Measurements from ENCODE around the gene THADA.
"Not testable (repeated sequence)": the region's sequence is repeated elsewhere in the genome, so short reads cannot be mapped to it uniquely, and the experiment has no call there.

The THADA gene

DNA sequence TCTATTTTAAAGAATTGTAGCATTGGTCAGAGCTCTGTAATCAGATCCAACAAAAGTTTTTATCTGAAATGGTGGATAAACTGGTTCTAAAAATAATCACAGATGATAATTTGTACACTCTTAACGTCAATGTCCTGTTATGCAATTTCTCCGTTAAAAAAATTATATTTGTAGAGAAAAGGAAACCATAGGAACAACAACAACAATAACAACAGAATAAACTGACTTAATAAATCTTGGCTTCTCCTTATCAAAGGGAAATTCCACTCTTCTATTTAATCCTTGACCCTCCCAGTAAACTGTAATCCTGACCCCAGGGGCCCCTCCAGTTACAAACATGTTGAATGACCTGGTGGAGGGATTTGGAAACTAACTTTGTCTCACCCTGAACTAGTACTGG is 290.8 kb downstream of the THADA start:
- no peak for DNase-seq
- intact Hi-C loops (cut with DNase I): no loop called here

DNA sequence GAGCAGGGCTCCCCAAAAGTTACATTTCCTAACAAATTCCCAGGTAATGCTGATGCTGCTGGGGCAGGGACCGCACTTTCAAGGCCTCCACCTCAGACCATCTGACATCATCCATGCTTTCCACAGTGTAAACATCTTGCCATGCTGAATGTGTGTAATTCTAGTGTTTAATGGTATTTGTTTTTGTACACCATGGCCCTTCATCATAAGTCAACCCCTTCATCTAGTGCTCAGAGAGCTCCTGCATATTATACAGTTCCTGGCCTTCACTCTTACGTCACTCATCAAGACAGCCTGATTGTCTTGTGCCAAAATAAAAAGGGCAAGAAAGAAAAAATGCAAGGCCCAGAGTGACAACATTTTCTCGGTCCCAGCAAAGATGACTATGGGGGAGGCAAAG is 291.9 kb downstream of the THADA start:
- DNase-seq: no peak
- intact Hi-C loops (cut with DNase I): no loop called here

DNA sequence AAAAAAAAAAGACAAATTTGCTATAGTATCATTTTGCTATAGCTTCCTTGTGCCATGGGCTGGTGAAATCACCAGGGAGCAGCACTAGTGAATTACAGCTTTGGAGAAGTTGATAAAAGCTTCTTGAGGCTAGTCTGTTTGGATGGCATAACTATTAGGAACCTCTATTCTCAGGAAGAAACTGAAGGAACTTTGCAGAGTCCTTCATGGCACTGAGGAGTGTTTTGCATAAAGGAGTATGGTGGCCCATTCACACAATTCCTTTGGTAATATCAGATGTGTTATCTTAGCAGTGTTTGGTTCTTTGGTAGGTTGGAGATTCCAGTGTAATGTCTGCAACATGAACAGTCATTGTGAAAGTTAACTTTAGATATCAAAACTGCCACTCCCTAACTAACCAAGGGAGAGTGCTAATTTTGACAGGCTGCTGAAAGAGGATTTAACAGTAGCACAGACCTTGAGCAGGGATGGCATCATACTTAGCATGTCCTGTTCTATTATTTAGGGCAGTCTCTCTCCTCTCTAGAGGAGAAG is 292.8 kb downstream of the THADA start:
- intact Hi-C loops (cut with DNase I): no loop called here

DNA sequence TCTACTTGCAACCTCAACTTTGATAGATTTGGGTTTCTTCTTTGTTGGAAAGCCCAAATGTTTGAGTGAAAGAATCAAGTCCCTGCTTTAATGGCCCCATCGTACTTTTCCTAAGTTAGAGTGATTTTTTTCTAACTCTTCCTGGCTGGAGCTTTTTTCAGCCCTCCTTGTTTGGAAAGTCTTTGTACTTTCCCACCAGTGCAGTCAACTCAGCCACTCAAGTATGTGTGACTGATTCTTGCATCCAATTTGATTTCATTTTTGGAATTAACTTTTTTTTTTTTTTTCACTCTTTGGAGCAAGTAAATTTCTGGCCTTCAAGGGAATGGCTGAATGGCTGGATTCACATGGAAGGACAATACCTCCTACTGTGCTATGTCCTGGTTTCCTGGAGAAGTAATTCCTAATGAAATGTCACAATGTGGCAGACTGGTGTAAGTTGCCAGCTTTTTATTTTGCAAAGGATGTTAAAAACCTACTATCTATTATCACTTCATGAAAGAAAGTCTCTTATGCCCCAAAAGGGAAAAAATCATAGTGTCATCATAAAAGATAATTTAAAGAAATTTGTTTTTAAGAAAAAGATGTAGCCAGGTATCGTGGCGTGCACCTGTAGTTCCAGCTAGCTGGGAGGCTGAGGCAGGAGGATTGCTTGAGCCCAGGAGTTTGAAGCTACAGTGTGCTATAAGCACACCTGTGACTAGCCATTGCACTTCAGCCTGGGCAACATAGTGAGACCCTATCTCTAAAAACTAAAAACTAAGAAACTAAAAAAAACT is 293.5 kb downstream of the THADA start:
- intact Hi-C loops (cut with DNase I): no loop called here
- DNase-seq: no peak

More for the DNA sequence above, 292.8 kb downstream of the THADA start:
- no peak for DNase-seq

DNA sequence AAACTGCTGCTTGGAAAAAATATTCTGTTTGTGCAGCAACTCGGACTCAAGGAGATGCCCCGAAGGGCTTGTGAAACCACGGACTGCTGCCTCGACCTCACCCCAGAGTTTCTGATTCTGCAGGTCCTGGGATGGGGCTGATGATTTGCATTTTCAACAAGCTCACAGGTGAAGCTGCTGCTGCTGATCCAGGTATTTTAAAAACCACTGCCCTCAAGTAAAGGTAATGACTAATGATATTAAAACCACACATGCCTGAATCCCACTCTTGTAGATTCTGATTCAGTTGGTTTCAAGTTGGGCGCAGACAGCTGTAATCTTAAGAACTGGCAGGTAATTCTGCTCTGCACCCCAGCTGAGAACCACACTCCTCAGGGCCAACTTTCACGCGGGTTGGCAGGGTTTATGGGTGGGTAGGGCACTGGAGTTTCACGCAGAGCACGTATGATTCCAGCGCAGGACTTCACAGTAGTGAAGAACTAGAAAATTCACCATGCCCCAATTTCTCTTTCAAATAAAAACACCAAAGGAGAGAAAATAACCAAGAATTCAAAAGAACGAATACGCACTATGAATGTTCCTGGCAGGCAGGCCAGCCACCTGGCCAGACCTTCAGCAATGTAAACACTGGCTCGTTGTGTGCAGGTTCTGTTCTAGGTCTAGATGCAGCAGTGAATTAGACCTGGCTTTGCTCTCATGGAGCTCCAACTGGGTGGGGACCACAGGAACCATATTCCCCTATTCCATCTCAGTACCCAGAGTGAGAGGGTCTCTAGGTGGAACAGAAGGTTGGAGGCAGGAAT is 294.9 kb downstream of the THADA start:
- intact Hi-C loops (cut with DNase I): no loop called here
- DNase-seq: no peak

DNA sequence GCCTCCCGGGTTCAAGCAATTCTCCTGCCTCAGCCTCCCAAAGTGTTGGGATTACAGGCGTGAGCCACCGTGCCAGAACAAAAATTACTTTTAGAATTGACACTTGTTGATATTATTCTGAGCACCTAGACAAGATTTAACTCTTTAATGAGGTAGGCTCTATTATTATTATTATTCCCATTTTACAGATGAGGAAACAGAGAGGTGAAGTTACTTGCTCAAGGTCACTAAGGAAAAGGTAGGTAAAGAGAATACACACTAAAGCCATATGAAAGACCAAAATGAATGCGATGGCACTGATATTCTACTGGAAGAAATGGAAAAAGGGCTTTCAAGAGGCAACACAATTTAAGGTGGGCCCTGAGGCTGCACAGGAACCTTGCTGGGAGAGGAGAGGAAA is 295.6 kb downstream of the THADA start:
- intact Hi-C loops (cut with DNase I): no loop called here
- DNase-seq: no peak

DNA sequence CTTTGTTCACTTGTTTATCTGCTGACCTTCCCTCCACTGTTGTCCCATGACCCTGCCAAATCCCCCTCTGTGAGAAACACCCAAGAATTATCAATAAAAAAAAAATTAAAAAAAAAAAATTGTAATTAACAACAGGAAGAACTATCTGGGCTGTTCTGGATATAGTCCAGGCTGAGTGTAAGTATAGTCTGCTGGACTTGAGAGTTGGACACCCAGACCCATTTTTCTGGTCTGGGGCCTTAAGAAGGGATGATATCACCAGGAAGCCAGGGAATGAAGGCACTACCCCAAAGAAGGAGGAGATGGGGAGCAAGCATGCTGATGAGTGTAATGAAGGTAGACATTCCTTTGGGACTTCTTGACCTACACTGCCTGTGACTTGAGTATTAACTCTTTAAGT is 297.3 kb downstream of the THADA start:
- DNase-seq: no peak
- intact Hi-C loops (cut with DNase I): no loop called here

DNA sequence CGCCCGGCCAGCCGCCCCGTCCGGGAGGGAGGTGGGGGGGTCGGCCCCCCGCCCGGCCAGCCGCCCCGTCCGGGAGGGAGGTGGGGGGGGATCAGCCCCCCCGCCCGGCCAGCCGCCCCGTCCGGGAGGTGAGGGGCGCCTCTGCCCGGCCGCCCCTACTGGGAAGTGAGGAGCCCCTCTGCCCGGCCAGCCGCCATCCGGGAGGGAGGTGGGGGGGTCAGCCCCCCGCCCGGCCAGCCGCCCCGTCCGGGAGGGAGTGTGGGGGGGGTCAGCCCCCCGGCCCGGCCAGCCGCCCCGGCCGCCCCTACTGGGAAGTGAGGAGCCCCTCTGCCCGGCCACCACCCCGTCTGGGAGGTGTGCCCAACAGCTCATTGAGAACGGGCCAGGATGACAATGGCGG is 298.1 kb downstream of the THADA start:
- intact Hi-C loops (cut with DNase I); DNase-seq: not testable (repeated sequence)

DNA sequence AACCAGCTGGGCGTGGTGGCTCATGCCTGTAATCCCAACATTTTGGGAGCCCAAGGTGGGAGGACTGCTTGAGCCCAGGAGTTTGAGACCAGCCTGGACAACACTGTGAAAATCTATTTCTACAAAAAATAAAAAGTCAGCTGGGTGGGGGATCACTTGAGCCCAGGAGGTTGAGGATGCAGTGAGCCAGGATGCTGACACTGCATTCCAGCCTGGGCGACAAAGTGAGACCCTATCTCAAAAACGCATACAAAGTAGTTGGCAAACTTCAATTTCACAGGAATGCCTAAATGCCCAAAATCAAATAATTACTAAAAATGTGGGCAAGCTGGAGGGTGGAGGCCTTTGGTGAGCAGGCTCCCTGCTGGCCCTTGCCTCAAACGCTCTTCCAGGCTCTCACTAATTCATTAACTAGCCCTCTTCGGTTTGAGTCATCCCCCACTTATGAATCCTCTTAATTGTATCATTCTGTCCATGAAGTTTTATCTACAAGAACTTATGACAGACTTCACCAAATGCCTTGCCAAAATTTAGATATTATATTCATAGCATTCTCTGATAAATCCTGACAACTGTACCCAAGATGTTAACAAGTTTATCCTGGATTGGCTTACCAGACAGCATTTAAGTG is 300.8 kb downstream of the THADA start:
- DNase-seq: no peak
- intact Hi-C loops (cut with DNase I): no loop called here

DNA sequence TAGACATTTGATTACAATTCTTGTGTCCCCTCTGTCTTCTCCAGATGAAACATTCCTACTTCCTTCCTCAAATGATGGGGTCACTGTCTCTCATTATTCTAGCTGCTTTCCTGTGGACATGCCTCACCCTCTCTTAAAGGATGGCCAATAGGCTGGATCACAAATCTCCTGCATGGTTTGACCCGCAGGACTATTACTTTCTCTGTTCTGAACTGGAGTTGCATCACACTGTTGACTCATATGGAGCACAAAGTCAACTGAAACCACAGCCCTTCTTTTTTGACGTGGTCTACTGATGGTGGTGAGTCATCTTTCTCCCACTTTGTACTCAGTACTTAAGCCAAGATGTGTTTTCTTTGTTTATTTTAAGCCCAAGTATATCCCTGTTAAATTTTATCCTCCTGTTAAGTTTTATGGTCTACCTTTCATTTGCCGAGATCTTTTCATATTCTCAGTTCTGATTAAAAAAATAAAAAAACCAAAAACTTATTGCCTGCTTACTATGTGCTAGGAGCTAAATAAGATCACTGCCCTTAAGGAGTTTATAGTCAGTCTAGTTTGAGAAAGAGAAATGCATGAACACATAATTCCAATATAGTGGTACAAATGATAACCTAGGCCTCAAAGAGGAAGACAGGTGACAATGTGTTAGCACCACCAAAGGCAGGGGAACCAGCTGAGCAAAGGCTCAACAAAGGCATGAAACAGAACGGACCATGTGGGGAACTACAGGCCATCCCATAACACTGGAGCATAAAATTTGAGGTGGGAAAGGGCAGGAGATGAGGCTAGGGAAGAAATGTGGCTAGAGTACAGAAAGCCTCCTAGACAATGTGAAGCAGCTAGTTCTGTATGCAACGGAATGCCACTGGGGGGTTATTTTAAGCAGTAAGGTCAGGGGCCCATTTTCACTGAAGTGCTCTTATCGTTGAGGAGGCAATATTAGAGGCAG is 301.8 kb downstream of the THADA start:
- DNase-seq: peak in 9 of 42 donors; percentile 2 to 46 (median 27)
- intact Hi-C loops (cut with DNase I): no loop called here

DNA sequence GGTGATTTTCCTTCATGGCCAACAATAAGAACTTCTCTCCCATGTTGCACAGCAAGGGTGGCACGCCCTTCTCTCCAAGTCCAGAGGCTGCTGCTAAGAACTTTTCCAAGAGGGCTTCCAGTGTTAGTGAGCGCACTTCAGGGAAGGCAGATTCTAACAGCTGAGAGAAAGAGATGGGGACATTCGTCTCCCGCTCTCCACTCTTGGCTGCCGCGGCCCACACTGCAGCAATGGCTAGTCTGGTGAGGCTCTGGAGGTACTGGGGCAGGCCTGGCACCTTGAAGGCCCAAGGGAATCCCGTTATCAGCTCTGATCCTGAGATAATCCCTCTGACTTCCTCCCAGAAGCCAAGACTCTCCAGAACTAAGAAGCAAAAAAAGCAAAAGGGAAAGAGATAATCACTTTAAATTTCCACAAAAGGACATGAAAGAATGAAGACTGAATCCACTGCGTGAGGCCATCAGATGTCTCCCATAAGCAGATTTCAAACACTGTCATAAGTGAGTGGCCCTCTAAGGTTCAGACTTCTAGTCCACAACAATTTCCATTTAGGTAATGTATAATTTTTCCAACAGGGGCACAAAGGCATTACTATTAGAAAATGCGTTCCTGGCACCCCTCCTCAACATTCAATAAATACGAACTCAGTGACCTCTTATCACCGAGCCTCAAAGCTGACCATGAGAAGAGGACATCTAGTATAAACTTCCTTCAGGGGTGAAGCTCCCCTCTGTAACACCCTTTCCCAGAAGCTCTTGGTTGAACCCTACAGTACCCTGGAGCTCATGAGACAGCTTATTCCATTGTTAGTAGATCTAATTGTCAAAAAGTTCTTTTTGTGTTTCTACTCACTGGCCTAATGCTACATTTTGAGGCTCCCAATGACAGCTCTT is 302.7 kb downstream of the THADA start:
- DNase-seq: no peak
- intact Hi-C loops (cut with DNase I): no loop called here

DNA sequence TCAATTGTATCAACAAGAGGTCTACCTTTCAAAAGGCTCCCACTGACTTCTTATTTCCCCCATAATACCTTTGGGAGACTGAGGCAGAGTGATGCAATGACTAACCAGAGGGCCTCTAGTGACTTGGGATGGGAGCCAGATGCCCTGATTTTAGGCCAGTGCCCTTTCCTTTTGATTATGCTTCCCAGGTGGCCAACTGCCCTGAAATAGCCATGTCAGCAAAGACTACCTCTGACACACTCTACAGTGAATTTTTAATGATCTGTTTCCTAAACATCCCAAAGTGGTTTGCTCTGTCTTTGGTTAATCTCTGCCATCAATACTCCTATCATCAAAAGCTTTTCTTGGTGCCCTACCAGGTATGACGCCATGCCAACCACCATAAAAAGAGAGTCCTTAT is 303.5 kb downstream of the THADA start:
- intact Hi-C loops (cut with DNase I): no loop called here
- no peak for DNase-seq

DNA sequence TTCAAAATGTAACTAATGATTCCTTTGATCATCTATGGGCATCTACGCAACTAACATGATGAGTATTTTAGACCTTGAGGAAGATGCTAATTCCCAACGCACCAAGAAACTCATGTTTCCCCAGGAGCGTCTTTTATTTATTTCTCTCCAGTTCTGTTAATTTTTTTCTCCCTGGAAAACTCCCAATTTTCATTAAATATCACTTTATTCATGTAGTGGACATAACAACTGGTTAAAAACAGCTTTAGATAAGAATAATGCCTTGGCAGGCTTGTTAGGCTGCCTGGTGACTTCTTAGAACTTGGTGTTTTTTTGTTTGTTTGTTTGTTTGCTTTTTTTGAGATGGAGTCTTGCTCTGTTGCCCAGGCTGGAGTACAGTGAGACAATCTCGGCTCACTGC is 306.5 kb downstream of the THADA start:
- no peak for DNase-seq
- intact Hi-C loops (cut with DNase I): no loop called here

DNA sequence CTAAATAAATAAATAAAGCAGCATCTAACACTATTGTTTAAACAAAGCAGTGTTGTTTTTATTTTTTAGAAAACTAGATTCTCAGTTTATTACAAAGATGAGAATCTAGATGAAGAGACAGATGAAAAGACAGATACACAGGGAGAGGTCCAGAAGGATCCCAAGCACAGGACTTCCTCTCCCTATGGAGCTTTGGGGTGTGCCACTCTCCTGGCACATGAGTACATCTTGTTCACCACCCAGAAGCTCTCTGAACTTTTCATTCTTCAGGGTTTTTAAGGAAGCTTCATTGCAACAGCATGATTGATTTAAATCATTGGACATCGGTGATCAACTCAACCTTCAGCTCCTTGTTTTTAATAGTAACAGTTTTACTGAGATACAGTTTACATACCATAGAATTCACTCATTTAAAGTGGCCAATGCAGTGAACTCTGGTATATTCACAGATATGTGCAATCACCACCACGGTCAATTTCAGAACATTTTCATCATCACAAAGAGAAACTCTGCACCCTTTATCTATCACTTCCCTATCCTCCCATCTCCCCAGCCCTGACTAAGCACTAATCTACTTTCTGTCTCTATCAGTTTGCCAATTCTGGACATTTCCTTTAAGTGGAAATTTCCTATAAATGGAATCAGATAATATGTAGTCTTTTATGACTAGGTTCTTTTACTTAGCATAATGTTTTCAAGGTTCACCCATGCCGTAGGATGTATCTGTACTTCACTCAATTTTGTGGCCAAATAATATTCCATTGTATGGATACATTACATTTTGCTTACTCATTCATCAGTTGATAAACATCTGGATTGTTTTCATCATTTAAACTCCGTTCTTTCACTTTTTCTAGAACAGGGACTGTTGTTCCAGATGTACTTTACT is 307.2 kb downstream of the THADA start:
- DNase-seq: no peak
- intact Hi-C loops (cut with DNase I): no loop called here

DNA sequence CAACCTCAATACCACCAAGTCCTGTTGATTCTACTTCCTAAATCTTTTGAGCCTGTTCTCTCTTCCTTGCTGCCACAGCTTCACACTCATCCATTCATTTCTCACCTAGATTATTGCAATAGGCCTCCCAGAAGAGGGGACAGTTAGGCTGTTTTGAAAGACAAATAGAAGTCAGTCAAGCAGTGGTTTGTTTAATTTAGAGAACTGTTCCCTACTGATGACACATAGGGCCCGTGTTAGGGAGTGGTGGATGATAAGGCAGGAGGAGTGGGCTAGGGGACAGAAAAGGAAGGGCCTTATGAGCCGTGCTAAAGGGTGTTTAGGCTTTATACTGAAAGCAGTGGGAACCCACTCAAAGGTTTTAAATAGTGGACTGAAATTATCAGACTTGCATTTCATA is 309.9 kb downstream of the THADA start:
- intact Hi-C loops (cut with DNase I): no loop called here

DNA sequence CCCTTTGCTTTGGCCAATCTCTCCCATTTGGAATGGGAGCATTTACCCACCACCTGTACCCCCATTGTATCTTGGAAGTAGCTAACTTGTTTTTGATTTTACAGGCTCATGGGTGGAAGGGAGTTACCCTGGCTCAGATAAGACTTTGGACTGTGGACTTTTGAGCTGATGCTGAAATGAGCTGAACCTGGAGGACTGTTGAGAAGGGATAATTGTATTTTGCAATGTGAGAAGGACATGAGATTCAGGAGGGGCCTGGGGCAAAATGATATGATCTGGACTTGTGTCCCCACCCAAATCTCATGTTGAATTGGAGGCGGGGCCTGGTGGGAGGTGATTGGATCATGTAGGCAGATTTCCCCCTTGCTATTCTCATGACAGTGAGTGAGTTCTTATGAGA is 310.9 kb downstream of the THADA start:
- DNase-seq: no peak
- intact Hi-C loops (cut with DNase I): no loop called here

More for the DNA sequence above, 309.9 kb downstream of the THADA start:
- DNase-seq: no peak

DNA sequence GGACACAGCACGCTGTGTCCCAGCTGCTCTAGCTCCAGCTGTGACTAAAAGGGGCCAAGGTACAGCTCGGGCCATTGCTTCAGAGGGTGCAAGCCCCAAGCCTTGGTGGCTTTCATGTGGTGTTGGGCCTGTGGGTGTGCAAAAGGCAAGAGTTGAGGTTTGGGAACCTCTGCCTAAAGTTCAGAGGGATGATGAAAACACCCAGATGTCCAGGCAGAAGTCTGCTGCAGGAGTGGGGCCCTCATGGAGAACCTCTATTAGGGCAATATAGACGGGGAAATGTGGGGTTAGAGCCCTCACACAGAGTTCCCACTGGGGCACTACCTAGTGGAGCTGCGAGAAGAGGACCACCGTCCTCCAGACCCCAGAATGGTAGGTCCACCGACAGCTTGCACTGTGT is 311.5 kb downstream of the THADA start:
- intact Hi-C loops (cut with DNase I); DNase-seq: not testable (repeated sequence)

All from head of caudate nucleus (tissue), 42 donors.